Measurements from ENCODE around the gene STK24. TPM values are rescaled to one million over a fixed set of nuclear protein-coding genes. Genes with fewer than 3 reads are reported as not detected.

Gene STK24
- polyA plus RNA-seq, 1 of the 3 experiments (the other 2 are of a cell fraction) = 30.5 TPM

- TF ChIP-seq, protein P1, sequence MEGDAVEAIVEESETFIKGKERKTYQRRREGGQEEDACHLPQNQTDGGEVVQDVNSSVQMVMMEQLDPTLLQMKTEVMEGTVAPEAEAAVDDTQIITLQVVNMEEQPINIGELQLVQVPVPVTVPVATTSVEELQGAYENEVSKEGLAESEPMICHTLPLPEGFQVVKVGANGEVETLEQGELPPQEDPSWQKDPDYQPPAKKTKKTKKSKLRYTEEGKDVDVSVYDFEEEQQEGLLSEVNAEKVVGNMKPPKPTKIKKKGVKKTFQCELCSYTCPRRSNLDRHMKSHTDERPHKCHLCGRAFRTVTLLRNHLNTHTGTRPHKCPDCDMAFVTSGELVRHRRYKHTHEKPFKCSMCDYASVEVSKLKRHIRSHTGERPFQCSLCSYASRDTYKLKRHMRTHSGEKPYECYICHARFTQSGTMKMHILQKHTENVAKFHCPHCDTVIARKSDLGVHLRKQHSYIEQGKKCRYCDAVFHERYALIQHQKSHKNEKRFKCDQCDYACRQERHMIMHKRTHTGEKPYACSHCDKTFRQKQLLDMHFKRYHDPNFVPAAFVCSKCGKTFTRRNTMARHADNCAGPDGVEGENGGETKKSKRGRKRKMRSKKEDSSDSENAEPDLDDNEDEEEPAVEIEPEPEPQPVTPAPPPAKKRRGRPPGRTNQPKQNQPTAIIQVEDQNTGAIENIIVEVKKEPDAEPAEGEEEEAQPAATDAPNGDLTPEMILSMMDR (IDR thresholded peaks at IDR 0.05) = no peak; the same call in 1 of the 2 replicates
- no peak for TF ChIP-seq JUND (IDR thresholded peaks at IDR 0.05)
- no peak for TF ChIP-seq RXRA (IDR thresholded peaks at IDR 0.05; ENCODE audit: borderline replicate concordance, low read depth)
- TF ChIP-seq RAD21 (IDR thresholded peaks at IDR 0.05; ENCODE audit: low read length) = peak; percentile 35; the same call in 1 of the 2 replicates
- no peak for TF ChIP-seq MAX (IDR thresholded peaks at IDR 0.05; ENCODE audit: low read depth)
- no peak for TF ChIP-seq MEF2A (IDR thresholded peaks at IDR 0.05; ENCODE audit: borderline replicate concordance, low read depth)
- TF ChIP-seq, protein P2, sequence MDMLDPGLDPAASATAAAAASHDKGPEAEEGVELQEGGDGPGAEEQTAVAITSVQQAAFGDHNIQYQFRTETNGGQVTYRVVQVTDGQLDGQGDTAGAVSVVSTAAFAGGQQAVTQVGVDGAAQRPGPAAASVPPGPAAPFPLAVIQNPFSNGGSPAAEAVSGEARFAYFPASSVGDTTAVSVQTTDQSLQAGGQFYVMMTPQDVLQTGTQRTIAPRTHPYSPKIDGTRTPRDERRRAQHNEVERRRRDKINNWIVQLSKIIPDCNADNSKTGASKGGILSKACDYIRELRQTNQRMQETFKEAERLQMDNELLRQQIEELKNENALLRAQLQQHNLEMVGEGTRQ (IDR thresholded peaks at IDR 0.05; ENCODE audit: borderline replicate concordance, low read depth, low read length) = no peak
- no peak for TF ChIP-seq CHD2 (IDR thresholded peaks at IDR 0.05; ENCODE audit: low read length, partially characterized antibody)
- no peaks in the 10 kb centered on the region for H3F3A ChIP-seq (replicated peaks; ENCODE audit: insufficient read depth)
- H4K20me1 ChIP-seq (ENCODE audit: insufficient read depth) = no peaks in the 10 kb centered on the region
- H3K4me2 ChIP-seq = no peak overlapping the region
- H3K27ac ChIP-seq (ENCODE audit: low read depth in 2 of 2, low read length in 1 of 2) = no peak overlapping the region
- 40% methylated on average over 4 of the region's 4 CpGs for WGBS (ENCODE audit: low lambda C conversion rate)
- no peaks in the 10 kb centered on the region for H3K79me2 ChIP-seq (ENCODE audit: insufficient read depth)
- H3K36me3 ChIP-seq (replicated peaks in 1 of 2; ENCODE audit: control insufficient read depth in 1 of 2, insufficient read depth in 2 of 2, low read length in 1 of 2) = no peaks in the 10 kb centered on the region
- no peak for DNase-seq
- no peaks in the 10 kb centered on the region for H3K9me2 ChIP-seq
- CTCF ChIA-PET = interaction anchor here (0.7 to 1.5 kb wide), 8 partner anchors 14 to 132 kb away, joined by 3 to 4 read pairs (median 3); no protein-coding TSS in a partner anchor
- H3K4me1 ChIP-seq (ENCODE audit: control insufficient read depth in 1 of 2, insufficient read depth in 2 of 2, low read depth in 1 of 2, low read length in 1 of 2) = no peaks in the 10 kb centered on the region
- H3K27me3 ChIP-seq (ENCODE audit: insufficient read depth) = no peaks in the 10 kb centered on the region
- H2AFZ ChIP-seq (ENCODE audit: low read depth) = no peak overlapping the region
- POLR2A ChIA-PET = no interaction called here
- H3K4me3 ChIP-seq (ENCODE audit: low read depth in 2 of 2, low read length in 1 of 2) = no peak overlapping the region
- H3K9ac ChIP-seq = no peak overlapping the region
- no peaks in the 10 kb centered on the region for H3K9me3 ChIP-seq
Measured at GRCh38 chr13:98598043-98598442, 21.1 kb upstream of the STK24 start.

DNA sequence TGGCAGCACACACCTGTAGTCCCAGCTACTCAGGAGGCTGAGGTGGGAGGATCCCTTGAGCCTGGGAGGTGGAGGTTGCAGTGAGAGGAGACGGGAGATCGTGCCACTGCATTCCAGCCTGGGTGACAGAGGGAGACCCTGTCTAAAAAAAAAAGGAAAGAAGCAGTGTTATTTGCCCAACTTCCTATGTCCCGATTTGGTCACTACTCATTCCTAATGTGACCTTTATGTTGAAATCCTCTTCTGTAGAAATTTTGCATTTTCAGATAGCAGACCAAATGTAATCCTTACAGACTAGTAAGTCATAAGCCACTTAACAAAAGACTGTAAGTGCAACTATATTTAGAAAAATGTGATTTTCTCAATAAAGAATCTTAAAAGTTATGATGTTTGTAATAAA is 18.2 kb upstream of the STK24 start:
- Histone ChIP-seq H3K4me1 (ENCODE audit: control insufficient read depth in 1 of 2, insufficient read depth in 2 of 2, low read depth in 1 of 2, low read length in 1 of 2) (no peaks in the 10 kb centered on the region; a peak in 1 of 4 replicates), H3K36me3 (replicated peaks in 1 of 2; ENCODE audit: control insufficient read depth in 1 of 2, insufficient read depth in 2 of 2, low read length in 1 of 2) (no peaks in the 10 kb centered on the region), H3K27ac (ENCODE audit: low read depth in 2 of 2, low read length in 1 of 2) (no peak overlapping the region), H3K27me3 (ENCODE audit: insufficient read depth) (no peaks in the 10 kb centered on the region), H3K9ac (no peak overlapping the region), H3K9me3 (no peaks in the 10 kb centered on the region), H3F3A (replicated peaks; ENCODE audit: insufficient read depth) (no peaks in the 10 kb centered on the region), H3K79me2 (ENCODE audit: insufficient read depth) (no peaks in the 10 kb centered on the region), H3K4me2 (no peak overlapping the region), H3K4me3 (ENCODE audit: low read depth in 2 of 2, low read length in 1 of 2) (no peak overlapping the region), H3K9me2 (no peaks in the 10 kb centered on the region), H4K20me1 (ENCODE audit: insufficient read depth) (no peaks in the 10 kb centered on the region), H2AFZ (ENCODE audit: low read depth) (no peak overlapping the region)
- ChIA-PET CTCF (interaction anchor here (1.3 to 2.8 kb wide), 2 partner anchors 11 to 150 kb away, joined by 3 to 9 read pairs; no protein-coding TSS in a partner anchor), POLR2A (no interaction called here)
- 80% methylated on average over 3 of the region's 3 CpGs for WGBS (ENCODE audit: low lambda C conversion rate)
- no peak for TF ChIP-seq USF1 (IDR thresholded peaks at IDR 0.05; ENCODE audit: borderline replicate concordance, low read depth)
- no peak for TF ChIP-seq ELF1 (IDR thresholded peaks at IDR 0.05)
- TF ChIP-seq GABPA (IDR thresholded peaks at IDR 0.05; ENCODE audit: low read depth) = no peak
- TF ChIP-seq MEF2A (IDR thresholded peaks at IDR 0.05; ENCODE audit: borderline replicate concordance, low read depth) = no peak
- no peak for TF ChIP-seq TCF12 (IDR thresholded peaks at IDR 0.05)
- TF ChIP-seq FOSL2 (IDR thresholded peaks at IDR 0.05; ENCODE audit: borderline replicate concordance, low read depth) = no peak
- no peak for TF ChIP-seq MXI1 (IDR thresholded peaks at IDR 0.05; ENCODE audit: low read depth, low read length)
- no peak for TF ChIP-seq SIN3A (IDR thresholded peaks at IDR 0.05; ENCODE audit: borderline replicate concordance, low read depth, low read length)
- DNase-seq = no peak
